HG03108 (cell line): Measurements from ENCODE around the gene SLC5A6.
"Not testable (repeated sequence)": the region's sequence is repeated elsewhere in the genome, so short reads cannot be mapped to it uniquely, and the experiment has no call there.

Experiments used
- ATAC-seq: cut with Tn5 transposase; IDR thresholded peaks from one replicate; pipeline ENCODE4 v1.9.1; 2021; ENCODE audit warnings: moderate library complexity; ENCODE audit not compliant: unreplicated experiment

The SLC5A6 gene

GRCh38 chr2:27177441-27178351 lies 34.4 kb downstream of the SLC5A6 start:
- ATAC-seq, result no peak

- ATAC-seq, result not testable (repeated sequence)
Measured at GRCh38 chr2:27175781-27176180, 36.3 kb downstream of the SLC5A6 start.

- no peak for ATAC-seq
Measured at GRCh38 chr2:27175330-27175729, 36.7 kb downstream of the SLC5A6 start.

- ATAC-seq, result no peak
Measured at GRCh38 chr2:27174638-27175037, 37.4 kb downstream of the SLC5A6 start.

GRCh38 chr2:27171351-27171848 lies 40.7 kb downstream of the SLC5A6 start:
- ATAC-seq, result no peak

- ATAC-seq, result no peak
Measured at GRCh38 chr2:27170581-27171337, 41.3 kb downstream of the SLC5A6 start.

GRCh38 chr2:27164960-27165763 lies 46.9 kb downstream of the SLC5A6 start:
- no peak for ATAC-seq

GRCh38 chr2:27162151-27163121 lies 49.6 kb downstream of the SLC5A6 start:
- no peak for ATAC-seq

- ATAC-seq, result no peak
Measured at GRCh38 chr2:27160191-27160590, 51.9 kb downstream of the SLC5A6 start.

GRCh38 chr2:27159271-27159670 lies 52.8 kb downstream of the SLC5A6 start:
- no peak for ATAC-seq

GRCh38 chr2:27158468-27158867 lies 53.6 kb downstream of the SLC5A6 start:
- no peak for ATAC-seq

GRCh38 chr2:27155069-27155520 lies 57.0 kb downstream of the SLC5A6 start:
- ATAC-seq, result no peak

- no peak for ATAC-seq
Measured at GRCh38 chr2:27154488-27154887, 57.6 kb downstream of the SLC5A6 start.

GRCh38 chr2:27152796-27153464 lies 59.1 kb downstream of the SLC5A6 start:
- ATAC-seq, result no peak

- ATAC-seq, result no peak
Measured at GRCh38 chr2:27152102-27152795, 59.8 kb downstream of the SLC5A6 start.

- ATAC-seq, result no peak
Measured at GRCh38 chr2:27150639-27151230, 61.3 kb downstream of the SLC5A6 start.
